GM21723 (cell line): Measurements from ENCODE around the gene LAIR2.
"Not testable (repeated sequence)": the region's sequence is repeated elsewhere in the genome, so short reads cannot be mapped to it uniquely, and the experiment has no call there.

ENCODE experiments used
- ATAC-seq: cut with Tn5 transposase; IDR thresholded peaks from one replicate; pipeline ENCODE4 v1.9.1; 2021; ENCODE audit warnings: mild to moderate bottlenecking, moderate library complexity; ENCODE audit not compliant: unreplicated experiment

The LAIR2 gene

GRCh38 chr19:54464044-54464629 lies 38.5 kb upstream of the LAIR2 start:
- ATAC-seq = peak; percentile 45

GRCh38 chr19:54464630-54465425 lies 37.8 kb upstream of the LAIR2 start:
- peak; percentile 49 for ATAC-seq

- ATAC-seq = no peak
Observed at GRCh38 chr19:54465426-54466109, 37.1 kb upstream of the LAIR2 start.

- not testable (repeated sequence) for ATAC-seq
Observed at GRCh38 chr19:54466110-54466480, 36.5 kb upstream of the LAIR2 start.

- no peak for ATAC-seq
Observed at GRCh38 chr19:54469496-54469934, 33.1 kb upstream of the LAIR2 start.

- ATAC-seq = no peak
Observed at GRCh38 chr19:54470276-54470887, 32.2 kb upstream of the LAIR2 start.

GRCh38 chr19:54470991-54471782 lies 31.4 kb upstream of the LAIR2 start:
- ATAC-seq = no peak

- no peak for ATAC-seq
Observed at GRCh38 chr19:54473071-54473891, 29.4 kb upstream of the LAIR2 start, which contains the start of gene CDC42EP5. CDC42EP5 (minus strand) TSS chr19:54473296; CDS start chr19:54465547, 7,749 bp downstream.

- no peak for ATAC-seq
Observed at GRCh38 chr19:54473892-54474372, 28.7 kb upstream of the LAIR2 start.

GRCh38 chr19:54475706-54476105 lies 26.9 kb upstream of the LAIR2 start:
- ATAC-seq = no peak

- no peak for ATAC-seq
Observed at GRCh38 chr19:54477650-54478049, 25.0 kb upstream of the LAIR2 start.

GRCh38 chr19:54478677-54479266 lies 23.9 kb upstream of the LAIR2 start:
- no peak for ATAC-seq

- no peak for ATAC-seq
Observed at GRCh38 chr19:54480051-54480450, 22.6 kb upstream of the LAIR2 start.

- ATAC-seq = no peak
Observed at GRCh38 chr19:54481326-54481930, 21.2 kb upstream of the LAIR2 start.

- no peak for ATAC-seq
Observed at GRCh38 chr19:54482889-54483288, 19.7 kb upstream of the LAIR2 start.

- no peak for ATAC-seq
Observed at GRCh38 chr19:54484451-54484850, 18.2 kb upstream of the LAIR2 start.

- ATAC-seq = no peak
Observed at GRCh38 chr19:54485851-54486250, 16.8 kb upstream of the LAIR2 start.

GRCh38 chr19:54489341-54489740 lies 13.3 kb upstream of the LAIR2 start:
- no peak for ATAC-seq

GRCh38 chr19:54489766-54490165 lies 12.9 kb upstream of the LAIR2 start:
- no peak for ATAC-seq
